HCT116 (cell line): Measurements from ENCODE around the gene BMP7.

Experiments
- CTCF ChIP-seq, 3 experiments: fragments of 200-600 bp in 1 of 3; sonication (generic) in 1 of 3; IDR thresholded peaks in 2 of 3; conservative IDR thresholded peaks in 1 of 3; 2 replicates each; pipeline ENCODE4 v1.5.1; 2012 to 2017; ENCODE audit warnings: low read depth in 2 of 3, low read length in 2 of 3, antibody characterized with exemption in 1 of 3, borderline replicate concordance in 1 of 3, control low read depth in 1 of 3, mild to moderate bottlenecking in 1 of 3, mixed read lengths in 1 of 3, mixed run types in 1 of 3, moderate library complexity in 1 of 3; ENCODE audit not compliant: insufficient read depth in 1 of 3
- EGR1 ChIP-seq: IDR thresholded peaks from 2 replicates; pipeline ENCODE4 v1.6.1; 2012; ENCODE audit warnings: low read depth
- EZH2phosphoT487 ChIP-seq: fragments of 200-600 bp; IDR thresholded peaks from 2 replicates; pipeline ENCODE4 v1.6.1; 2018; ENCODE audit warnings: antibody characterized with exemption, borderline replicate concordance
- JUND ChIP-seq: IDR thresholded peaks from 2 replicates; pipeline ENCODE4 v1.6.1; 2012
- POLR2A ChIP-seq: IDR thresholded peaks from 2 replicates; pipeline ENCODE4 v1.7.0; 2011; ENCODE audit warnings: borderline replicate concordance; ENCODE audit not compliant: insufficient read depth, insufficient read length; ENCODE audit errors: extremely low read depth
- POLR2AphosphoS5 ChIP-seq: IDR thresholded peaks from 2 replicates; pipeline ENCODE4 v1.6.1; 2011; ENCODE audit warnings: mild to moderate bottlenecking, low read depth, low read length, moderate library complexity
- REST ChIP-seq: IDR thresholded peaks from 2 replicates; pipeline ENCODE4 v1.6.1; 2012; ENCODE audit warnings: low read depth
- SIN3A ChIP-seq: IDR thresholded peaks from 2 replicates; pipeline ENCODE4 v1.6.1; 2012; ENCODE audit warnings: low read depth

GRCh38 chr20:57225830-57226229, 40.6 kb downstream of the BMP7 start:
- TF ChIP-seq CTCF (IDR thresholded peaks at IDR 0.05 in 2 of 3, conservative IDR thresholded peaks at IDR 0.05 in 1 of 3; ENCODE audit: borderline replicate concordance in 1 of 3, insufficient read depth in 1 of 3, low read depth in 2 of 3, low read length in 2 of 3), result no peak
- TF ChIP-seq SIN3A, result no peak
- no peak for TF ChIP-seq POLR2AphosphoS5
- no peak for TF ChIP-seq POLR2A
- no peak for TF ChIP-seq REST
- no peak for TF ChIP-seq JUND
- TF ChIP-seq EGR1, result no peak
- TF ChIP-seq EZH2phosphoT487, result no peak
